ENCODE measurements around the gene GPX2.

The GPX2 gene

DNA sequence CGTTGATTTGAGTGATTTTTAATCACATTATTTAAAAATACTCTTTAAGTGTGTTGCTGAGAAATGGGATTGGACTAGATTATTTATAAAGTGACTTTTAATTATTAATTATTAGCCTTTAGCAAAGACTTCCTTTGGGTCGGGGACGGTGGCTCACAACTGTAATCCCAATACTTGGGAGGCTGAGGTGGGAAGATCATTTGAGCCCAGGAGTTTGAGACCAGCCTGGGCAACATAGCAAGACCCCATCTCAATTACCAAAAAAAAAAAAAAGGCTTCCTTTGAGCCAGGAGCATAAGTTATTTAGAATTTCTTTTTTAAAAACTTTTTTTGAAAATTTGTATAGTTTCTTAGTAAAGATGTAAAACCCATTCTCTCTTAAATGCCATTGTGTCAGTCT is 19.5 kb downstream of the GPX2 start:
- TF ChIP-seq, protein P1, sequence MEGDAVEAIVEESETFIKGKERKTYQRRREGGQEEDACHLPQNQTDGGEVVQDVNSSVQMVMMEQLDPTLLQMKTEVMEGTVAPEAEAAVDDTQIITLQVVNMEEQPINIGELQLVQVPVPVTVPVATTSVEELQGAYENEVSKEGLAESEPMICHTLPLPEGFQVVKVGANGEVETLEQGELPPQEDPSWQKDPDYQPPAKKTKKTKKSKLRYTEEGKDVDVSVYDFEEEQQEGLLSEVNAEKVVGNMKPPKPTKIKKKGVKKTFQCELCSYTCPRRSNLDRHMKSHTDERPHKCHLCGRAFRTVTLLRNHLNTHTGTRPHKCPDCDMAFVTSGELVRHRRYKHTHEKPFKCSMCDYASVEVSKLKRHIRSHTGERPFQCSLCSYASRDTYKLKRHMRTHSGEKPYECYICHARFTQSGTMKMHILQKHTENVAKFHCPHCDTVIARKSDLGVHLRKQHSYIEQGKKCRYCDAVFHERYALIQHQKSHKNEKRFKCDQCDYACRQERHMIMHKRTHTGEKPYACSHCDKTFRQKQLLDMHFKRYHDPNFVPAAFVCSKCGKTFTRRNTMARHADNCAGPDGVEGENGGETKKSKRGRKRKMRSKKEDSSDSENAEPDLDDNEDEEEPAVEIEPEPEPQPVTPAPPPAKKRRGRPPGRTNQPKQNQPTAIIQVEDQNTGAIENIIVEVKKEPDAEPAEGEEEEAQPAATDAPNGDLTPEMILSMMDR (IDR thresholded peaks at IDR 0.05; ENCODE audit: extremely low read depth, missing control alignments) = no peak
- no peak for DNase-seq (ENCODE audit: low spot score)

DNA sequence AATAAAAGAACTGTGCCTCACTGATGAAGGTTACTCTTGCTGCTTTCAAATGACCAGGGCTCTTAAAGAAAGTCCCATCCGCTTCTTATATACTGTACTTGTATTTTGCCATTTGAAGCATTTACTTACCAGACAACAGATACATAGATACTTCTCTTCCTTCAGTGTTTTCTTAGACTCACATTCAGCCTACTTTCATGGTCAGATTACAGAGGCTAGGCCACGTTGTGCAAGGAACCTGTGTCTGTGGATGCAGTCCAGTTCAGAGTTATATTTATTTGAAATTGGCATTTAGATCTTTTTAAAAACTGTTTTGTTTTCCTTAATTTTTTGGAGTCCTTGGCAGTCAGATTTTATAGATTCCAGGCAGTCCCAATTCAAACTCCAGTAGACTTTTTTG is 22.1 kb downstream of the GPX2 start:
- no peak for DNase-seq (ENCODE audit: low spot score)
- TF ChIP-seq, protein P1 (IDR thresholded peaks at IDR 0.05; ENCODE audit: extremely low read depth, missing control alignments) = no peak

DNA sequence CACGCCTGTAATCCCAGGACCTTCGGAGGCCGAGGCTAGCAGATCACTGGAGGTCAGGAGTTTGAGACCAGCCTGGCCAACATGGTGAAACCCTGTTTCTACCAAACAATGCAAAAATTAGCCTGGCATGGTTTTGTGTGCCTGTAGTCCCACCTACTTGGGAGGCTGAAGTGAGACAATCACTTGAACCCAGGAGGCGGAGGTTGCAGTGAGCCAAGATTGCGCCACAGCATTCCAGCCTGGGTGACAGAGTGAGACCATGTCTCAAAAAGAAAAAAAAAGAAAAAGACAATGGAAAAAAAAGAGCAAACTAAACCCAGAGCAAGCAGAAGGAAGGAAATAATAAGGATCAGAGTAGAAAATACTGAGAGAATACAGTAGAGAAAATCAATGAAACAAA is 22.9 kb downstream of the GPX2 start:
- TF ChIP-seq, protein P1 (IDR thresholded peaks at IDR 0.05; ENCODE audit: extremely low read depth, missing control alignments) = no peak
- no peak for DNase-seq (ENCODE audit: low spot score)

DNA sequence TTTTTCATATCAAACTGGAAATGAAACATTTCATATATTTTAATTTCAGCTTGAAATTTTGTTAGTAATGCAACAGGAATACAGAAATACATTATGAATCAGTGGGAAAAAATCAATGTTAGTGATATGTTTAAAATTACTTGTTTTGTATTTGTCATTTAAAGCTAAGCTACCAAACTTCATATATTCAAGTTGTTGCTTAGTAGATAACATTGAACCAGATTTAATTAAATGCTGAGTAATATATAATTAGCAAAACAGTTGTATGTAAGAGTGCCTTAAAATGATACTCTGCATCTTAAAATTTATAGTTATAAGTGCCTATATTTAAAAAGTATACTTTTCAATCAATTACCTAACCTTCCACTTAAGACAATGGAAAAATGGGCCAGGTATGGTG is 23.3 kb downstream of the GPX2 start:
- TF ChIP-seq, protein P1 (IDR thresholded peaks at IDR 0.05; ENCODE audit: extremely low read depth, missing control alignments) = no peak

DNA sequence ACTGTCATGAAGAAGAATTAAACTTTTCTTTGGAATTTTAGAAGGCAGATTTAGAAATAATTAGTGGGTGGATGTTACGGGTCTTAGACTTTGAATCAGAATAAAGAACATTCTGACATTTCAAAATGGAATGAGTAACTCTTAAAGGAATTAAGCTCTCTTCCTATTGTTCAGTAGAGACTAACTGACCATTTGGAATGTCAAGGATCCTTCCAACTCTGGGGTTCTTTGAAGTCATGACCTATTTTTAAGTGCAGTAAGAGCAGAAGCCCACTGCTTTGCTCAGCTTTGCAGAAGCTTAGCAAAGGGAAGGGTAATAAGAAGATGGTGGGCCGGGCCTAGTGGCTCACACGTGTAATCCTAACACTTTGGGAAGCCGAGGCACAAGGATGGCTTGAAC is 24.3 kb downstream of the GPX2 start:
- TF ChIP-seq, protein P1 (IDR thresholded peaks at IDR 0.05; ENCODE audit: extremely low read depth, missing control alignments) = no peak
- DNase-seq (ENCODE audit: low spot score) = no peak

More for the DNA sequence above, 23.3 kb downstream of the GPX2 start:
- DNase-seq (ENCODE audit: low spot score) = no peak

DNA sequence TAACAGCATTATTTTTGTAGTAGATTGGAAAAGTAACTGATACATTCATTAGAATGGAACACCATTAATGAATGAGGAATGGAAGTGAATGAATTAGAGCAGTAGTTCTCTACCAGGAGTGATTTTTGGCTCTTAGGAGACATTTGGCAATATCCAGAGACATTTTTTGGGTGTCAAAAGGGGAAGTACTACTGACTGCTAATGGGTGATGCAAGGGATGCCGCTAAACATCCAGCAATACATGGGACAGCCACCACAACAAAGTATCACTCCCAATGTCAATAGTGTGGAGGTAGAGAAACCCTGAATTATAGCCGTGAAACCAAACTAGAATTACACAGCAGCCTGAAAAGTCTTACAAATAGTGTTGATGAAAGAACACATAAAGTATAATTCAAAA is 26.7 kb downstream of the GPX2 start:
- TF ChIP-seq, protein P1 (IDR thresholded peaks at IDR 0.05; ENCODE audit: extremely low read depth, missing control alignments) = no peak

DNA sequence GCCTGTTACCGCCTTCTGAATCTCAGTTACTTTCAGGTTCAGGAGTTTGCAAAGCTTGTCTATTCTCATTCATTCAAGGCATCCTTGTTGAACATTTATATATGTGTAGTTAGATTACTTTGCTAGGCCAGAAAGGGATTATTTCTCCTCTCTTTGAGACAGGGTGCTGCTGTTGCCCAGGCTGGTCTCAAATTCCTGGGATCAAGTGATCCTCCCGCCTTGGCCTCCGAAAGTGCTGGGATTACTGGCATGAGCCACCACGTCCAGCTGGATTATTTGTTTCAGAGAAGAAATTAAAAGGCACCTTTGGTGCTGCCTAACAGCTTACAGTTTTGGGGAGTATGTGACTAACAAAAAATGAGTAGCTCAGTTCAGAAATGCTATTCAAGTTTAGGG is 27.5 kb downstream of the GPX2 start:
- TF ChIP-seq, protein P1 (IDR thresholded peaks at IDR 0.05; ENCODE audit: extremely low read depth, missing control alignments) = no peak
- DNase-seq (ENCODE audit: low spot score) = no peak

More for the DNA sequence above, 26.7 kb downstream of the GPX2 start:
- DNase-seq (ENCODE audit: low spot score) = no peak

All from GM20000 (cell line).